ENCODE results near the gene RTP3.
"Not testable (repeated sequence)": the region's sequence is repeated elsewhere in the genome, so short reads cannot be mapped to it uniquely, and the experiment has no call there.

The RTP3 gene

DNA sequence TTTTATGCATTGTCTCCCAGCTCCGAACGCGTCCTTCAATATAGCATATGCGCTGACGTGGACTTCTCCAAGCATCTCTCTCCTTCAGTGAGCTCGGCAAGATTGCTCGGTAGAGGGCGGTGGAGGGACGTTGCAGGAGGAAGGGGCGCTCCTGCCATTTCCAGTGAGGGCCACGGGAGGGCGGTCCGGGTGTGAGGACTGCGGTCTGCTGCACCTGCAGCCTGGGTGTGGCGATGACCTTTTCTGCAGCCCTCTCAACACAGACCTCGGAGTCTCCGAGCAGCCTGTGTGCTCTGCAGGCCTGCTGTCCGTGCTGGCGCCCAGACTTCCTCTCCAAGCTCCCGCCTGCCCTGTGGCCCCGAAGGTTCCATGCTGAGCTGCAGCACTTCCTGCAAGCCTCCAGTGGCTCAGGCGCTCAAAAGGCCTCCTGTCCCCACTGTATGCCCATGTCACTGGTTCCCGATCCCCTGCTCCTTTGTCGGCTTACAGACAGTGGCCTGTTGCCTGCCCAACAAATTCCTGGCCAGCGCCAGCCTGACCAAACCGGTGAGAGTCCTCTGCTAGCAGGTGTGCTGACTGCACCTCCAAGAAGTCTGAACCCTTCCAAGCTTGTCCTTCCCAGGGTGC lies 8.9 kb upstream of the RTP3 start:
- peak; percentile 89 for DNase-seq (ENCODE audit: low read depth, low spot score)
- H3K4me3 ChIP-seq (ENCODE audit: low read length), result peak overlapping the region; percentile 33

DNA sequence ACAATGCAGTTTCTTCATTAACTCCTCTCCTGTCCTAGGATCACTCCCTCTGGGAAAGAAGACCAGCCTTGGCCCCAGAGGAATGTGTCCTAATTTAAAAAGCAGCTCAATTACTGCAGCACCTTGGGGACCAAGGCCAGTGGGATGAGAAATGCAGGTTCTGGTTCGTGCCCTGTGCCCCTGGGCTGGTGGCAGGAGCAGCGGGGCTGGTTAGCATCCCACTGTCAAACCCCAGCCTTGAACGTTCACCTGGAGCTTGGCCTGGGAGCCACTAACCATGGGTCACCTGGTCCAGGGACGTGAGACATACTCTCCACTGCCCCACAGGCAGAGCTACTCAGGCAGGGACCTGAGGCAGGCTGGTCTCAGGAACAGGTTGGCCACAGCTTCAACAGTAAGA lies 8.4 kb upstream of the RTP3 start:
- no peak for DNase-seq (ENCODE audit: low read depth, low spot score)
- no peak overlapping the region for H3K4me3 ChIP-seq (ENCODE audit: low read length)

DNA sequence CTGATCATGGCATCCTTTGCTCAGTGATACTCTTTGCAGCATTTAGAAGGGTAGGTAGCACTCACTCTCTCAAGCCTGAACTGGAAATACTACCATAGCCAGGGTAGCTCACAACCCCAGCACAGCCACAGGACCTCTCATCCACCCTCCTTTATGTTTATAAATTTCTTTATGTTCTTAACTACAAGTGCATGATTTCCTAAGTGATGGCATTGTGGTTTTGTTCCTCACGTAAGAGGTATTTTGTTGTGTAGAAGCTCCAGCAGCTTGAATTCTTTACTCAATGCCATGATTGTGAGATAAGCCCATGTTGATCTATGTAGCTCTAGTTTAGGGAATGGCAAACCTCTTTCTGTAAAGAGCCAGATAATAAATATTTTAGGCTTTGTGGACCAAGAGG lies 7.9 kb upstream of the RTP3 start:
- peak; percentile 51 for DNase-seq (ENCODE audit: low read depth, low spot score)

DNA sequence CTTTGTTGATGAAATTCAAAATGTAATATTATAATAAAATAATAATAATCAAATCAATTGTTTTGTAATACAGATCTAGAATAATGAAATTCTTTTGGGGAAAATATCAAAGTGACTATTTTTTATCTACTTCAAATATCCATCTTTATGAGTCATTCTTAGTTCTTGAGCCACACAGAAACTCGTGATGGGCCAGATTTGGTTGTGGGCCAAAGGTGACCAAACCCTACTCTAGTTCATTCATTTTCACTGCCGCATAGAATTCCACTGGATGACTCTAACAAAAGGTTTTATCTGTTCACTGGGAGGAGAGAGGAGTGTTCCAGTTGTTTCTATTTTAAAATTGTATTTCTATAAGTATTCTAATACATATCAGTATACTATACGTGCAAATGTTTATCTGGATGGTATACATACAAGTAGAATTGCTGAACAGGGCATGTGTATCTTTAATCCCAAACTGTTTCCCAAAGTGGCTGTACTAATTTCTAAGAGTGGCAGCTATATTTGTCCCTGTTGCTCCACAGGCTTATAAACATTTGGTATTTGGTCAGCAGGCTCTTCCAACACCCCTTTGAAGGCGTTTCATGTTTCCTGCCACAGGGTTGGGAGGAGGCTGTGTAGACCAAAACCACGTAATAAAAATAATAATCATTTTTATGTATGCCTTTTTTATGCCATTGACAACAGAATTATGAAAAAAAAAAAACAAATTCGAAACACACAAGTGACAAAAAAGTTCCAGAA lies 7.3 kb upstream of the RTP3 start:
- H3K4me3 ChIP-seq (ENCODE audit: low read length), result no peak overlapping the region

More for the DNA sequence above, 7.9 kb upstream of the RTP3 start:
- H3K4me3 ChIP-seq (ENCODE audit: low read length), result no peak overlapping the region

DNA sequence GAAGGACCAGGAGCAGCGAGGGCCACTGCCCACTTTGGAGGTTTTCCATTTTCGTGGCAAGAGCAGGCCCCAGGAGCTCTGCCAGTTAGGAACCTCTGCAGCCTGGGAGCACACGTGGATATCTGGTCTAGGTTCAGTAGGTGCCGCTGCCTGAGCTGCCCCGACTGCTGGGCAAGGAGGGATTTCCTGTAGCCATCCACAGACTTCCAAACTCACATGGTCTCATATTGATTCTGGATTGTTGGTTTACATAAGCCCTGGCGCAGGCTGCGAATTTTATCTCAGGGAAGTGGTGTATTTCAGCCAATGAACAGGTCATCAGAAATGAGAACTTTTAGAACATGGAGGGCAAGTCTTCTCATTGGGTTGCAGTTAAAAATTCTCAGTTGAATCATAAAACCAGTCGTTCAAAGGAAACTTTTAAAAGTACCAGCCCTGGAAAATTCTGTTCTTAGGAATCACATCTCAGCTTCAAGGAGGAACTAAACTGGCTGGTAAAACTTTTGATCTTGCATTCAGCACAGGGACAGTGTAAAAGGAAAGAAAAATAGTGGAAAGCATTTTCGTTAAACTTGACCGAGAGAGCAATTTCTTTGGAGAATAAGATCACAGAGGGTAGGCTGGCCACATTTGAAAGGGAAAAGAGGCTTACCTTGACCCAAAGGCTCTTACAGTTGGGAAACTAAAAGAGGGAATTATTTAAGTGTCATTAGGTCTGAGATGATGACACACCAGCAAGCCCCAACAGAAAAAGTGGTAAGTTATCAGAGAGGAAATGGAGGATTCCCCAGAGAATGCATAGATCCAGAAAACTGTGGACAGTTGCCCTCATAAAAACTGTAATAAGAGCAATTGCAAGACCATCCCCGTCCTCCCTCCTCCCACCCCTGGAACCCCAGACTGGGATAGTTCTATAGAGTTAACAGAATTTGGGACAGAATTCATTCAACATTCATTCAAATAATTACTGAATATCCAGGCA lies 6.4 kb upstream of the RTP3 start:
- H3K4me3 ChIP-seq (ENCODE audit: low read length), result no peak overlapping the region
- no peak for DNase-seq (ENCODE audit: low read depth, low spot score)

More for the DNA sequence above, 7.3 kb upstream of the RTP3 start:
- DNase-seq (ENCODE audit: low read depth, low spot score), result no peak

DNA sequence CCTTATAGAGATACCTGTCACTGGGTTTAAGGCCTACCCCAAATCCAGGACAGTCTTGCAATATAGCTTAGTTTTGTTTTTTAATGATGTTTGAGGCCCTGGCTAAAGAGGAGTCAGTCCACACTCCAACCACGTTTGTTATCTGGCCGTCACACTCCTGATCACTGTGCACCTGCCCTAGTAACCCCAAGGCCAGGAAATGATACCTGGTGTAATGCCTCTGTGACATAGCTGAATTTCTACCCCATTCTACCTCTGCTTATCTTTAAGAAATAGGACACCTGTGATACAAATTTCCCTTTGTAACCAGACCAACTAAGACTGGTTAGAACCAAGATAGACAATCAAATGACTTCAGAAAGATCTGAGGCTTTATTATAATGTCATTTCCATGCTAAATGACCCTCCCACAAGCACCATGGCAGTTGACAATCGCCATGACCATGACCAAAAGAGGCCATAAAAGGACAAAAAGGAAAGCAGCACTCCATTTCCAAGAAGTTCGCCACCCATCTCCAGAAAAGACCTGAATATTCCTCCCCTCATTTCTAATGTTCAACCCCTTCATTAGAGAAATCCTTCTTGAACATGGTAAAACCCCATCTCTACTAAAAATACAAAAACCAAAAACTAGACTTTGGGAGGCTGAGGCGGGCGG lies 4.8 kb upstream of the RTP3 start:
- no peak overlapping the region for H3K4me3 ChIP-seq (ENCODE audit: low read length)
- no peak for DNase-seq (ENCODE audit: low read depth, low spot score)

DNA sequence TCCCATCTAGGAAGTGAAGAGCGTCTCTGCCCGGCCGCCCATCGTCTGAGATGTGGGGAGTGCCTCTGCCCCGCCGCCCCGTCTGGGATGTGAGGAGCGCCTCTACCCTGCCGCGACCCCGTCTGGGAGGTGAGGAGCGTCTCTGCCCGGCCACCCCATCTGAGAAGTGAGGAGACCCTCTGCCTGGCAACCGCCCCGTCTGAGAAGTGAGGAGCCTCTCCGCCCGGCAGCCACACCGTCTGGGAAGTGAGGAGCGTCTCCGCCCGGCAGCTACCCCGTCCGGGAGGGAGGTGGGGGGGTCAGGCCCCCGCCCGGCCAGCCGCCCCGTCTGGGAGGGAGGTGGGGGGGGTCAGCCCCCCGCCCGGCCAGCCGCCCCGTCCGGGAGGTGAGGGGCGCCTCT lies 3.3 kb upstream of the RTP3 start:
- not testable (repeated sequence) for H3K4me3 ChIP-seq (ENCODE audit: low read length); DNase-seq (ENCODE audit: low read depth, low spot score)

DNA sequence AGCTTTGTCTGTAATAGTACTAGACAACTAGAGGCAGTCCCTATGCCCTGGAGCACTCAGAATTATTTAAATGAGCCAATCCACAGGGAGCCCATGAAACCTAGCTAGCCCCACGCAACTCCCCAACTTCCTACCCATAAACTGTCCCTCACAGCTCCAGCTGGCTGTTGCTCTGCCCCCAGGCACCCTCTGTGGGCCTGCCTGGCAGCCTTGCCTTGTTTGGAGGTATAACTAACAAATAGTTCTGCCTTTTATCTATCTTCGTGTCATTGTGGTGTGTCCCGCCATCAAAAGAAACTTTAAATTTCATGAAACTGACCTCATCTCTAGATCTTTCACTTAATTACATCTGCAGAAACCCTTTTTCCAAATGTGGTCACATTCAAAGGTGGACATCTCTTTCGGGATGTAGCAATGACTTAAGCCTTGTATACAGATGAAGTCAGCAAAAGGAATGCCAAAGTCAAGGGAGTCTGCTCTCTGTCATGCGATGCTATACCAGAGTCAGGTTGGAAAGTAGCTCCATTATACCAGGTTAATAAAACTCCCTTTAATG lies 1.8 kb upstream of the RTP3 start:
- H3K4me3 ChIP-seq (ENCODE audit: low read length), result no peak overlapping the region
- no peak for DNase-seq (ENCODE audit: low read depth, low spot score)

DNA sequence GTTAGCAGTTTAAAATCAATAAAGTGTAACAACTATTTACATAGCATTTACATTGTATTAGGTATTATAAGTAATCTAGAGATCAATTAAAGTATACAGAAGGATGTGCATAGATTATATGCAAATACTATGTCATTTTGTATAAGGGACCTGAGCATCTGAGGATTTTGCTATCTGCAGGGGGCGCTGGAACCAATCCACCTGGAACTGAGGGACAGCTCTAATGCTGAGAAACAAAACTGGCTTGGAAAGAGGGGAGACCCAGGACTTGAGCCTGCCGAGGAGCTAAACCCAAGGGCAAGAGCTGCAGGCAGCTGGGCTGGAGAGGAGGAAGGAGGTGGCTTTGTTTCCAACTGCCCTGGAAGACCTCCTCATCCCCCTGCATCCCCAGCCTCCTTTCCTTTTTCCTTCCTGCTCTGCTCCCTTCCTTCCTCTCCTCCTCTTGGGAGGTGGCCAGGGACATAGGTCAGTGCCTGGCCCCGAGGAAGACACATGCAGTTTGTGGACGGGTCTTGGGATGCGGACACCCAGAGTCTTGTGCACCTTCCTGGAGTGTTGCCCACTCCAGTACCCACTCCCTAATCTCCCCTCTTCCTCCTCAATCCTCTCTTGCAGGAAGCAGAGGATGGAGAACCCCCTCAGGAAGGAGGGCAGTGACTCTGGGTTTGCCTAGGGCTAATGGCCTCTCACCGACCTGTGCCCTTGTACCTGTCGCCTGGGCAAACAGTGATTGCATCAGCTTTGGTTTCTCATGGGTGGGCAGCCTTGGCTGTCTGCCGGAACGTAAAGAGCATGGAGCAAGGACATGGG lies 825 bp upstream of the RTP3 start:
- no peak overlapping the region for H3K4me3 ChIP-seq (ENCODE audit: low read length)
- DNase-seq (ENCODE audit: low read depth, low spot score), result peak; percentile 35

DNA sequence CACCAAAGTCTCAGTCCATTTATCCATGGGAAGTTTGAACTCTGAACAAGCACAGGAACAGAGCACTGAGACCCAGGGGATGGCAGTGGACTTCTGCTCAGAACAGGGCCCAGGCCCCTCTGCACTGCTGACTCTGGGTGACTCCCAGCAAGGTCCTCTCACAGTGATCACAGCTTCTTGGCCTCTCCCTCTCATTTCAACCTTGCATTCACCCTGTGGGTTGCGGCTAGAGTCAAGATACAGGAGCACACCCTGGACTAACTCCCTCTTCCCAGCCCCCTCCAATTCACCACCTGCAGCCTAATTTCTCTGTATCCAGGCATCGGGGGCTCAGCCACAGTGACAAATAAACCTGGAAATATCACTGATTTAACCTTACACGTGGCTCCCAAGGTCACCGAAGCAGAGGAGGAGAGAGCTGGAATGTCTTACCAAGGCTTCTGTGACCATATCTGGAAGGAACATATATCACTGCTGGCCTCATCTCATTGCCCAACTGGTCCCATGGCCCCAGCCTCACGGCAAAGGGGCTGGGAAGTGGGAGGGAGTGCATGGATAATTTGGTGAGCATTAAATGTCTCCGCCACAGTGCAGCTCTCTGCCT lies 1.2 kb downstream of the RTP3 start:
- no peak for DNase-seq (ENCODE audit: low read depth, low spot score)

DNA sequence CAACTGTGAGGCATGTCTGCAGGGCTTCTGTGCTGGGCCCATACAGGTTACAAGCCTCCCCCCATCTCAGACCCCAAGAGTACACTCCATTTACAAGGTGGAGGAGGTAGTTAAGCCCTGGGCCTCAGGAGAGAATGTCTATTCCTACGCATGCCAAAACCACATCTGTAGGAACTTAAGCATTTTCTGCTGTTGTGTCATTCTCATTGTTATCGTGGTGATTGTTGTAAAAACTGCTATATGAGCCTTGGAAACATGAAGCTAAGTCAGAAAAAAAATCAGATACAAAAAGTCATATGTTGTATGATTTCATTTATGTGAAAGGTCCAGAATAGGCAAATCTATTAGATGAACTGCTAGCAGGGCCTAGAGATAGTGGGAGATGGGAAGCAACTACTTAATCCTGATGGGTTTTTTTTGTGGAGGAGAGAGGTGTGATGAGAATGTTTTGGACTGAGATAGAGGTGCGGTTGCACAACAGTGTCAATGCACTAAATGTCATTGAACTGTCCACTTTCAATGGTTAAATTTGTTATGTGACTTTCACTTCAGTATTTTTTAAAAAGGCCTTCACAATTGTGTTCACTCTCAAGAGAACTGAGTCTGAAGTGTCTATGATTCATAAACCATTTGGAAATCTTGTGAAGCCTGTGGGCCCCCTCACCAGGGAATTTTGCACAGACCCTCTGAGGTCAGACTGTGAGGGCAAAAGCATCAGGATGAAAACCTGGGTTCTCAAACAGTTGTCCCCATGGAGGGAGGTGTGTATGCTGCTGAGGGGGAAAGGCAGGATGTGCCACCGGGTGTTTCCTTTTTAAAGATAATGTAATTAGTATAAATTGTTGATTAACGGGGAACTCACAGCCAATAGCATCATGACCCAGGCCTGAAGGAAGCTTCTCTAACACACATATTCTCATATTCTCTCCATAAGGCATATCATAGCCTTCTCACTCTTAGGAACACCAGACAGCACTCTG lies 3.2 kb downstream of the RTP3 start:
- peak; percentile 67 for DNase-seq (ENCODE audit: low read depth, low spot score)
- no peak overlapping the region for H3K4me3 ChIP-seq (ENCODE audit: low read length)

More for the DNA sequence above, 1.2 kb downstream of the RTP3 start:
- no peak overlapping the region for H3K4me3 ChIP-seq (ENCODE audit: low read length)

DNA sequence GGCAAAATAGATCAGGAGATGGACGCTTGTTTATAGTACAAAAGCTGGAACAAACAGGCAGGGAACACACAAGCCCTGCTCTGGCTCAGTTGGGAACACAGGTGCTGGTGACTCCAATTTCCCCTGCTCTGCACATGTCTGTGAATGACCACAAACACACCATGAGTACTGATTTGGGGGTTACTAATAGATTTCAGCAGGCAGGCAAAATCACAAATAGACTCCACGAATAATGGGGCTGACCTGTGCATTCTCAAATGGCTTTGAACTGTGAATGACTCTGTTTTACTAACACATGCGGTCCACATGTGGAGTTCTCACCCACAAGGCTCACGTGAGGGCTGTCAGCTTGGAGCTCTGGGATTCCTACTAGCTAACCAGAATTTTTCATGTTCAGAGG lies 3.9 kb downstream of the RTP3 start:
- no peak for DNase-seq (ENCODE audit: low read depth, low spot score)
- H3K4me3 ChIP-seq (ENCODE audit: low read length), result no peak overlapping the region

DNA sequence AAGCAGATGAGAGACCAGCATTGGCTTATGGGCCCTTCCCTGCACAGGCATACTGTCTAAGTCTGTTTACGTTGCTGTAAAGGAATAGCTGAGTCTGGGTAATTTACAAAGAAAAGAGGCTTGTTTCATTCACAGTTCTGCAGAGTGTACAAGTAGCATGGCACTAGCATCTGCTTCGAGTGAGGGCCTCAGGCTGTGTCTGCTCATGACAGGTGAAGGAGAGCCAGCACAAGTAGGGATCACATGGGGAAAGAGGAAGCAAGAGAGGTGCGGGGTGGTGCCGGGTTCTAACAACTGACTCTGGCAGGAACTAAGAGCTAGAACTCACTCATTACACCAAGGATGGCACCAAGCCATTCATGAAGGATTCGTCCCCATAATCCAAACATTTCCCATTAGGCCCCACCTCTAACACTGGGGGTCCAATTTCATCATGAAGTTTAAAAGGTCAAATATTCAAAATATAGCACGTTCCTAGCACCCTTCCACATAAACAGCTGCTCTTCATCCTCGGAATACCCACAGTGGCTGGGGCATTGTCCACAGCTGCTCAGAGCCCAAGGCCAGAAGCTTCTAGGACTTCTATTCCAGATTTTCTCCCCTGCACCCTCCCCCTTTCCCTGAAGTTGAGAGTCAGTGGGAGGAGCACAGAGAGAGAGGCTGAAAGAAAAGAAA lies 5.6 kb downstream of the RTP3 start:
- no peak overlapping the region for H3K4me3 ChIP-seq (ENCODE audit: low read length)
- DNase-seq (ENCODE audit: low read depth, low spot score), result no peak

DNA sequence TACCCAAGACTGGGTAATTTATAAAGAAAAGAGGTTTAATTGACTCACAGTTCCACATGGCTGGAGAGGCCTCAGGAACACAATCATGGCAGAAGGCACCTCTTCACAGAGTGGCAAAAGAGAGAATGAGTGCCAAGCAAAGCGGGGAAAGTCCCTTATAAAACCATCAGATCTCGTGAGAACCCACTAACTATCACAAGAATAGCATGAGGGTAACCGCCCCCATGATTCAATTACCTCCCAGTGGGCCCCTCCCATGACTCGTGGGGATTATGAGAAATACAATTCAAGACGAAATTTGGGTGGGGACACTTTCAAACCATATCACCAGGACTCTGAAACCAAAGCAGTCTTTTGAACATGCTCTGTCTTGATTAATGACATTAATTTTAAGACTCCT lies 7.0 kb downstream of the RTP3 start:
- DNase-seq (ENCODE audit: low read depth, low spot score), result no peak
- no peak overlapping the region for H3K4me3 ChIP-seq (ENCODE audit: low read length)

DNA sequence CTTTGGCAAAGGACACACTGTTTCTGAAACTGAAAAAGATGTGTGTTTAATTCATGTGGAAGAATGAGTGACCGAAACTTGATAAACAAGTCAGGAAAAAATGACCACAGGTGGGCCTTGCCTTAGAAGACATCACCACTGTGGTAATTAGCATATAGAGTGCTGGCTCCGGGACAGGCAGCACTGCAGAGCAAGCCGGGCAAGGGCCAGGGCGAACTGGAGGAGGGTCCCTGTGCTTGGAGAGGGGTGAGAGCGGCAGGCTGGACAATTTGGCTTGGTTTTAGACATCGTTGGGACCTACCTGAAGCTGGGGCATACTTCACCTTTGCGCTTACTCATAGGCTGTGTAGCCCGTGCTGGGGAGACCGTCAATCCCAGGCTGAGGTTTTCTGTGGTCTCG lies 8.2 kb downstream of the RTP3 start:
- DNase-seq (ENCODE audit: low read depth, low spot score), result no peak
- no peak overlapping the region for H3K4me3 ChIP-seq (ENCODE audit: low read length)

DNA sequence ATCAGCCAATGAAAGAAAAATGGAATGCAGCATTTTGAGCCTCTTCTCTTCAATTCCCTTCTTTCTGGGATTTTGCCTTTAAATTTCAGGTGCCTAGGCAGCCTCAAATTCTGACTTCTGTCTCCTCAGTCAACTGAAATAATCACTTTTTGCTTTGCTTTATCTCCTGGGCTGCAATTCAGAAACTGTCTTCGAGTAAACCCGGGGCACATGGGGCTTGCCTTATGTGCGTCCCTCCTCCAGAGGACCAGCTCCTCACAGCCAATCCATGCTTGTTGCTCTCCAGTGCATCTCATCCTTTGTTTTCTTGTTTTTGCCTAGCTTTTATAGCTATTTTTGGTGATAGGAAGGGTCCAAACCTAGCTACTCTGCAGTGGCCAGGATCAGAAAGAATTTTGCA lies 8.8 kb downstream of the RTP3 start:
- no peak overlapping the region for H3K4me3 ChIP-seq (ENCODE audit: low read length)
- no peak for DNase-seq (ENCODE audit: low read depth, low spot score)
